Liver (tissue), 9 donors: ENCODE measurements around the gene TYRP1. TPM values are rescaled to one million over a fixed set of nuclear protein-coding genes. Genes with fewer than 3 reads are reported as not detected.

Experiments
- DNase-seq: peaks from one replicate; pipeline ENCODE4 v3.0.0-alpha.2; 2017; ENCODE audit warnings: low spot score
- H3K27ac ChIP-seq, 2 donors: one replicate each; pipeline ENCODE4 v1.7.0; 2013; ENCODE audit warnings: inconsistent platforms in 2 of 2, low read length in 2 of 2, control low read depth in 1 of 2, low read depth in 1 of 2, mild to moderate bottlenecking in 1 of 2
- H3K27me3 ChIP-seq, 4 donors: one replicate each; pipeline versions ENCODE4 v1.6.1 to v1.7.0; 2013; ENCODE audit warnings: low read length in 3 of 4, inconsistent platforms in 1 of 4, mild to moderate bottlenecking in 1 of 4, moderate library complexity in 1 of 4; ENCODE audit not compliant: control insufficient read depth in 4 of 4, insufficient read depth in 4 of 4
- H3K36me3 ChIP-seq, 4 donors: one replicate each; pipeline versions ENCODE4 v1.6.1 to v1.7.0; 2013; ENCODE audit warnings: low read length in 3 of 4, mild to moderate bottlenecking in 3 of 4, low read depth in 1 of 4, moderate library complexity in 1 of 4; ENCODE audit not compliant: control insufficient read depth in 4 of 4, insufficient read depth in 3 of 4
- H3K4me1 ChIP-seq, 4 donors: one replicate each; pipeline versions ENCODE4 v1.6.1 to v1.7.0; 2013; ENCODE audit warnings: low read length in 3 of 4, mild to moderate bottlenecking in 3 of 4, moderate library complexity in 1 of 4; ENCODE audit not compliant: control insufficient read depth in 4 of 4, insufficient read depth in 4 of 4
- H3K4me3 ChIP-seq, 3 donors: one replicate each; pipeline versions ENCODE4 v1.6.1 to v1.7.0; 2013; ENCODE audit warnings: low read length in 3 of 3, control low read depth in 1 of 3, low read depth in 1 of 3, mild to moderate bottlenecking in 1 of 3
- H3K9ac ChIP-seq, 2 donors: one replicate each; pipeline ENCODE4 v1.7.0; 2013; ENCODE audit warnings: low read length in 2 of 2, mild to moderate bottlenecking in 2 of 2, moderate library complexity in 2 of 2, control low read depth in 1 of 2, low read depth in 1 of 2
- H3K9me3 ChIP-seq, 4 donors: one replicate each; pipeline versions ENCODE4 v1.6.1 to v1.7.0; 2013; ENCODE audit warnings: low read length in 3 of 4; ENCODE audit not compliant: control insufficient read depth in 4 of 4
- EGR1 ChIP-seq, 2 donors: IDR thresholded peaks; 2 replicates each; pipeline ENCODE4 v1.6.1; 2016 to 2018; ENCODE audit warnings: antibody characterized with exemption in 2 of 2, low read depth in 2 of 2
- FOXA1 ChIP-seq: IDR thresholded peaks from 2 replicates; pipeline ENCODE4 v1.6.1; 2016; ENCODE audit warnings: antibody characterized with exemption
- FOXA2 ChIP-seq: IDR thresholded peaks from 2 replicates; pipeline ENCODE4 v1.6.1; 2016; ENCODE audit warnings: antibody characterized with exemption
- GABPA ChIP-seq, 2 donors: IDR thresholded peaks in 1 of 2; conservative IDR thresholded peaks in 1 of 2; 2 replicates each; pipeline ENCODE4 v1.6.1; 2016; ENCODE audit warnings: antibody characterized with exemption in 2 of 2, mild to moderate bottlenecking in 1 of 2, moderate library complexity in 1 of 2
- HNF4A ChIP-seq, 2 donors: conservative IDR thresholded peaks; 2 replicates each; pipeline ENCODE4 v1.6.1; 2016; ENCODE audit warnings: antibody characterized with exemption in 2 of 2, mild to moderate bottlenecking in 2 of 2
- HNF4G ChIP-seq: IDR thresholded peaks from 2 replicates; pipeline ENCODE4 v1.6.1; 2016; ENCODE audit warnings: antibody characterized with exemption
- JUND ChIP-seq, 2 donors: IDR thresholded peaks; 2 replicates each; pipeline ENCODE4 v1.6.1; 2016; ENCODE audit warnings: antibody characterized with exemption in 2 of 2
- NR2F2 ChIP-seq: IDR thresholded peaks from 2 replicates; pipeline ENCODE4 v1.6.1; 2016; ENCODE audit warnings: antibody characterized with exemption
- RAD21 ChIP-seq, 2 donors: IDR thresholded peaks; 2 replicates each; pipeline ENCODE4 v1.6.1; 2016; ENCODE audit warnings: antibody characterized with exemption in 2 of 2, mild to moderate bottlenecking in 2 of 2
- RXRA ChIP-seq, 2 donors: IDR thresholded peaks; 2 replicates each; pipeline ENCODE4 v1.6.1; 2017 to 2018; ENCODE audit warnings: antibody characterized with exemption in 2 of 2, mild to moderate bottlenecking in 1 of 2
- SP1 ChIP-seq: IDR thresholded peaks from 2 replicates; pipeline ENCODE4 v1.6.1; 2018; ENCODE audit warnings: antibody characterized with exemption, mild to moderate bottlenecking
- TAF1 ChIP-seq: conservative IDR thresholded peaks from 2 replicates; pipeline ENCODE4 v1.6.1; 2016; ENCODE audit warnings: antibody characterized with exemption, mild to moderate bottlenecking
- YY1 ChIP-seq: IDR thresholded peaks from 2 replicates; pipeline ENCODE4 v1.6.1; 2016; ENCODE audit warnings: antibody characterized with exemption, mild to moderate bottlenecking
- WGBS: extraction: QIAGEN DNeasy Blood & Tissue Kit; methylation state at CpG from one replicate; pipeline ENCODE4 v1.1.7; 2013; 5-methylcytosine and 5-hydroxymethylcytosine counted together
- polyA plus RNA-seq, 2 donors: library from polyadenylated mRNA; stranded (reverse) in 1 of 2; unstranded in 1 of 2; fragments of 200-250 nt in 1 of 2; fragments of >200 nt in 1 of 2; fragmentation: Nextera tagmentation in 1 of 2; extraction: Ambion mirVana in 1 of 2; gene quantifications; one replicate each; pipeline versions ENCODE4 v1.2.1 to v1.2.3, GENCODE V29; 2013 to 2015
- total RNA-seq, 2 donors: library from RNA; depleted of rRNA; stranded (reverse); fragments of >200 nt; gene quantifications; one replicate each; pipeline ENCODE4 v1.2.3, GENCODE V29; 2014
- TF ChIP-seq, protein P1 (sequence below): IDR thresholded peaks from 2 replicates; pipeline ENCODE4 v1.6.1; 2016; ENCODE audit warnings: antibody characterized with exemption
- TF ChIP-seq, protein P2 (sequence below): IDR thresholded peaks from 2 replicates; pipeline ENCODE4 v1.6.1; 2016; ENCODE audit warnings: antibody characterized with exemption, mild to moderate bottlenecking
- TF ChIP-seq, protein P3 (sequence below): IDR thresholded peaks from 2 replicates; pipeline ENCODE4 v1.6.1; 2016; ENCODE audit warnings: antibody characterized with exemption
- TF ChIP-seq, protein P4 (sequence below): IDR thresholded peaks from 2 replicates; pipeline ENCODE4 v1.6.1; 2016; ENCODE audit warnings: antibody characterized with exemption
- donor health status: healthy.
- donor health status: healthy.
- donor health status: healthy.
- donor health status: healthy.
- donor health status: healthy.

Gene TYRP1
- total and polyA plus RNA-seq, 4 donors, result 0.17 TPM; not detected in 3

DNA sequence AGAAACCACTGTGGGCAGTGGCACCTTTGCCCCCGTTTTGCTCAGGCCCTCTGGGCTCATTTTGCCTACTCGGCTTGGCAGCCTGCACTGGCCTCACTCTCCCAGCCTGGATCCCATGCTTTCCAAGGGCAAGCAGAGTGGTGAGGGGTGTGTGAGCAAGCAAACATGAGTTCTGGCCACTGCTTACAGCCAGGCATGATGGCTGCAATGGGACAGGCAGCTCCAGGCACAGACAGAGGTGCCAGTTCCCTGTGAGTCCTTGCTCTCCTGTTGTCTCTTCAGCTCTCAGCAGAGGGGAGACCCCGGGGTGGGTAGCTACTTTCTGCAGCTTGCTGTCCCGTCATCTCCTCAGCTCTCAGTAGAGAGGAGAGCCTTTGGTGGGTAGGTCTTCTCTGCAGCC, 35.2 kb upstream of the TYRP1 start:
- no peak overlapping the region for H3K27ac ChIP-seq
- no peak for DNase-seq
- WGBS, result 80% methylated on average over 4 of the region's 4 CpGs

DNA sequence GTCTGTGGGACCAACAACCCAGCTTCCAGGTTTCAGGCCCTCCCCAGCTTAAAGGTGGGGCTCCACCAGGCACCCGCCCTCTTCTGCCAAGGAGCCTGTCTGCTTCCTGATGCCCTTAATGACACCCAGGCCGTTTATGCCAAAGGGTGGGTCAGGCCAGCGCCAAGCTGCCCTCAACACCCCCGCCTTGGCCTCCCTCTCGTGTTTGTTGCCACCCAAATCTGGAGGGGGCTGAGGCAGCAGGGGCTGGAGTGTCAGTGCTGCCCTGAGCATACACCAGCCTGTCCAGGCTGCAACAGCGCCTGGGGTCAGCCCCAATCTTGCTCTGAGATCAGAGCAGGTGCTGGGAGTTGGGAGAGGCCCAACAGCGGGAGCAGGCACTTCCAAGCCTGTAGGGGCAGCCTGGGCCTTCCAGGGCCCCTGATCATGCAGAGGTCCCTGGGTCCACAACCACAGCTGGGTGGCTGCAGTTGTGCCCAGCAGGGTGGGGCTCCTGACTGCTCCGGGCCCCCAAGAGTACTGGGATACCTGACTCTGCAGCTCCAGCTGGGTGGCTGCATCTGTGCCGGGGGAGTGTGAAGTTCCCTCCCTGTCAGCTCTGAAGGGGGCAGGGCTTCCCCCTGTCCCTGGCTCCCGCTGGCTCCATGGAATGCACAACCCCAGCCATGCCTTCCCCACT, 34.5 kb upstream of the TYRP1 start:
- no peak overlapping the region for H3K4me3 ChIP-seq
- H3K9ac ChIP-seq, result no peak overlapping the region
- H3K27ac ChIP-seq, result no peak overlapping the region
- H3K27me3 ChIP-seq, result no peaks in the 10 kb centered on the region
- H3K36me3 ChIP-seq, result no peaks in the 10 kb centered on the region
- H3K9me3 ChIP-seq, result peaks cover 0 to 4% (median 0%) of the 10 kb centered on the region in 4 donors
- no peak for DNase-seq
- H3K4me1 ChIP-seq, result no peaks in the 10 kb centered on the region
- 76% methylated on average over 10 of the region's 10 CpGs for WGBS
- TF ChIP-seq JUND (IDR thresholded peaks at IDR 0.05), result no peak
- TF ChIP-seq TAF1, result no peak
- no peak for TF ChIP-seq HNF4A (conservative IDR thresholded peaks at IDR 0.05)
- TF ChIP-seq FOXA1, result no peak
- TF ChIP-seq, protein P1, sequence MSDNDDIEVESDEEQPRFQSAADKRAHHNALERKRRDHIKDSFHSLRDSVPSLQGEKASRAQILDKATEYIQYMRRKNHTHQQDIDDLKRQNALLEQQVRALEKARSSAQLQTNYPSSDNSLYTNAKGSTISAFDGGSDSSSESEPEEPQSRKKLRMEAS, result no peak
- TF ChIP-seq SP1, result no peak
- no peak for TF ChIP-seq FOXA2
- no peak for TF ChIP-seq GABPA (IDR thresholded peaks at IDR 0.05 in 1 of 2, conservative IDR thresholded peaks at IDR 0.05 in 1 of 2)
- no peak for TF ChIP-seq YY1
- TF ChIP-seq, protein P2, sequence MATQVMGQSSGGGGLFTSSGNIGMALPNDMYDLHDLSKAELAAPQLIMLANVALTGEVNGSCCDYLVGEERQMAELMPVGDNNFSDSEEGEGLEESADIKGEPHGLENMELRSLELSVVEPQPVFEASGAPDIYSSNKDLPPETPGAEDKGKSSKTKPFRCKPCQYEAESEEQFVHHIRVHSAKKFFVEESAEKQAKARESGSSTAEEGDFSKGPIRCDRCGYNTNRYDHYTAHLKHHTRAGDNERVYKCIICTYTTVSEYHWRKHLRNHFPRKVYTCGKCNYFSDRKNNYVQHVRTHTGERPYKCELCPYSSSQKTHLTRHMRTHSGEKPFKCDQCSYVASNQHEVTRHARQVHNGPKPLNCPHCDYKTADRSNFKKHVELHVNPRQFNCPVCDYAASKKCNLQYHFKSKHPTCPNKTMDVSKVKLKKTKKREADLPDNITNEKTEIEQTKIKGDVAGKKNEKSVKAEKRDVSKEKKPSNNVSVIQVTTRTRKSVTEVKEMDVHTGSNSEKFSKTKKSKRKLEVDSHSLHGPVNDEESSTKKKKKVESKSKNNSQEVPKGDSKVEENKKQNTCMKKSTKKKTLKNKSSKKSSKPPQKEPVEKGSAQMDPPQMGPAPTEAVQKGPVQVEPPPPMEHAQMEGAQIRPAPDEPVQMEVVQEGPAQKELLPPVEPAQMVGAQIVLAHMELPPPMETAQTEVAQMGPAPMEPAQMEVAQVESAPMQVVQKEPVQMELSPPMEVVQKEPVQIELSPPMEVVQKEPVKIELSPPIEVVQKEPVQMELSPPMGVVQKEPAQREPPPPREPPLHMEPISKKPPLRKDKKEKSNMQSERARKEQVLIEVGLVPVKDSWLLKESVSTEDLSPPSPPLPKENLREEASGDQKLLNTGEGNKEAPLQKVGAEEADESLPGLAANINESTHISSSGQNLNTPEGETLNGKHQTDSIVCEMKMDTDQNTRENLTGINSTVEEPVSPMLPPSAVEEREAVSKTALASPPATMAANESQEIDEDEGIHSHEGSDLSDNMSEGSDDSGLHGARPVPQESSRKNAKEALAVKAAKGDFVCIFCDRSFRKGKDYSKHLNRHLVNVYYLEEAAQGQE, result no peak
- no peak for TF ChIP-seq NR2F2
- TF ChIP-seq HNF4G, result no peak
- no peak for TF ChIP-seq RXRA (IDR thresholded peaks at IDR 0.05)
- TF ChIP-seq RAD21 (IDR thresholded peaks at IDR 0.05), result no peak

More for the DNA sequence above, 35.2 kb upstream of the TYRP1 start:
- no peaks in the 10 kb centered on the region for H3K36me3 ChIP-seq
- no peaks in the 10 kb centered on the region for H3K4me1 ChIP-seq
- peaks cover 0 to 4% (median 0%) of the 10 kb centered on the region in 4 donors for H3K9me3 ChIP-seq
- TF ChIP-seq FOXA2 (no peak), GABPA (IDR thresholded peaks at IDR 0.05 in 1 of 2, conservative IDR thresholded peaks at IDR 0.05 in 1 of 2) (no peak), RXRA (IDR thresholded peaks at IDR 0.05) (no peak), YY1 (no peak), EGR1 (IDR thresholded peaks at IDR 0.05; ENCODE audit: low read depth in 2 of 2) (no peak), RAD21 (IDR thresholded peaks at IDR 0.05) (no peak), TAF1 (no peak), JUND (IDR thresholded peaks at IDR 0.05) (no peak), HNF4A (conservative IDR thresholded peaks at IDR 0.05) (no peak), FOXA1 (no peak), SP1 (no peak)
- TF ChIP-seq, protein P2, result no peak
- TF ChIP-seq, protein P1, result no peak
- TF ChIP-seq, protein P3, sequence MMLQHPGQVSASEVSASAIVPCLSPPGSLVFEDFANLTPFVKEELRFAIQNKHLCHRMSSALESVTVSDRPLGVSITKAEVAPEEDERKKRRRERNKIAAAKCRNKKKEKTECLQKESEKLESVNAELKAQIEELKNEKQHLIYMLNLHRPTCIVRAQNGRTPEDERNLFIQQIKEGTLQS, result no peak
- TF ChIP-seq, protein P4, sequence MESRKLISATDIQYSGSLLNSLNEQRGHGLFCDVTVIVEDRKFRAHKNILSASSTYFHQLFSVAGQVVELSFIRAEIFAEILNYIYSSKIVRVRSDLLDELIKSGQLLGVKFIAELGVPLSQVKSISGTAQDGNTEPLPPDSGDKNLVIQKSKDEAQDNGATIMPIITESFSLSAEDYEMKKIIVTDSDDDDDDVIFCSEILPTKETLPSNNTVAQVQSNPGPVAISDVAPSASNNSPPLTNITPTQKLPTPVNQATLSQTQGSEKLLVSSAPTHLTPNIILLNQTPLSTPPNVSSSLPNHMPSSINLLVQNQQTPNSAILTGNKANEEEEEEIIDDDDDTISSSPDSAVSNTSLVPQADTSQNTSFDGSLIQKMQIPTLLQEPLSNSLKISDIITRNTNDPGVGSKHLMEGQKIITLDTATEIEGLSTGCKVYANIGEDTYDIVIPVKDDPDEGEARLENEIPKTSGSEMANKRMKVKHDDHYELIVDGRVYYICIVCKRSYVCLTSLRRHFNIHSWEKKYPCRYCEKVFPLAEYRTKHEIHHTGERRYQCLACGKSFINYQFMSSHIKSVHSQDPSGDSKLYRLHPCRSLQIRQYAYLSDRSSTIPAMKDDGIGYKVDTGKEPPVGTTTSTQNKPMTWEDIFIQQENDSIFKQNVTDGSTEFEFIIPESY, result no peak
- no peaks in the 10 kb centered on the region for H3K27me3 ChIP-seq
- no peak overlapping the region for H3K9ac ChIP-seq
- no peak overlapping the region for H3K4me3 ChIP-seq
